Kidney glomerular epithelial cell (primary cell): ENCODE measurements around the gene KLHL17.
"Not testable (repeated sequence)": the region's sequence is repeated elsewhere in the genome, so short reads cannot be mapped to it uniquely, and the experiment has no call there.

Source experiments
- DNase-seq: peaks from one replicate; lab custom pipeline; 2025; lab: John Stamatoyannopoulos, UW

Gene KLHL17

DNA sequence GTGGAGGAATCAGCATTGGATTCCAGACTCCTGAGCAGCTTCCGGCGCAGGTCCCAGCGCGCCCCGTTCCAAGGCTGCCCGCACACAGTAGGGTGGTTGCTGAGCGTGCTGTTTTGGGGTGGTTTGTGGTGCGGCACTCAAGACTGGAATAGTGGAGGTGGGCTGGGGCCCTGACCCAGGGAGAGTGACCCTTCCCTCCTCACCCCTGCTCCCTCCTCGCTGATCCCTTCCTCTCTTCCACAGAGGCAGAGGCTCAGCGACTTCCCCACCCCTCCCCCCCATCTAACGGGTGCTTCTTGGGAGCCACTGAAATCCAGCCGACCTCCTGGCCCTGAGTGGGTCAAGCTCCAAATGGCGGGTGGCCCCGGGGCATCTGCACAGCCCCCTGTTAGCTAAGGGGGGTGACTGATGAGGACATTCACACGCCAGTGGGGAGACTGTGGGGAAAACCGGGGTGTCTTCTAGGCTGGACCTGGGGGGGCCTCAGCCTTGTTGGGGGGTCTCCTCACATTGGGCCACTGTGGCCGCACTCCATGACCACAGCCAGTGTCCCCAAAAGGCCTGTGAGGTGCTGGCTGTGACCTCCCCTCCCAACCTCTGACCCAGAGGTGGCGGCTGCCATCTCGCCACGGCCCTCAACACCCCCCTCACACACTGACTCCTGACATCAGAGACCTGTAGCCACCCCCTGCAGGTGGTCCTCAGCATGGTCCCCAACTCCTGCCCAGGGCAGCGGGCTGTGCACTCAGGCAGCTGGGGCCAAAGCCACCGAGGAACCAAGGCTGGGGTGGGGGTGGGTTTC, 43.4 kb downstream of the KLHL17 start:
- no peak for DNase-seq

GRCh38 chr1:1004420-1004779, 44.0 kb downstream of the KLHL17 start:
- no peak for DNase-seq

DNA sequence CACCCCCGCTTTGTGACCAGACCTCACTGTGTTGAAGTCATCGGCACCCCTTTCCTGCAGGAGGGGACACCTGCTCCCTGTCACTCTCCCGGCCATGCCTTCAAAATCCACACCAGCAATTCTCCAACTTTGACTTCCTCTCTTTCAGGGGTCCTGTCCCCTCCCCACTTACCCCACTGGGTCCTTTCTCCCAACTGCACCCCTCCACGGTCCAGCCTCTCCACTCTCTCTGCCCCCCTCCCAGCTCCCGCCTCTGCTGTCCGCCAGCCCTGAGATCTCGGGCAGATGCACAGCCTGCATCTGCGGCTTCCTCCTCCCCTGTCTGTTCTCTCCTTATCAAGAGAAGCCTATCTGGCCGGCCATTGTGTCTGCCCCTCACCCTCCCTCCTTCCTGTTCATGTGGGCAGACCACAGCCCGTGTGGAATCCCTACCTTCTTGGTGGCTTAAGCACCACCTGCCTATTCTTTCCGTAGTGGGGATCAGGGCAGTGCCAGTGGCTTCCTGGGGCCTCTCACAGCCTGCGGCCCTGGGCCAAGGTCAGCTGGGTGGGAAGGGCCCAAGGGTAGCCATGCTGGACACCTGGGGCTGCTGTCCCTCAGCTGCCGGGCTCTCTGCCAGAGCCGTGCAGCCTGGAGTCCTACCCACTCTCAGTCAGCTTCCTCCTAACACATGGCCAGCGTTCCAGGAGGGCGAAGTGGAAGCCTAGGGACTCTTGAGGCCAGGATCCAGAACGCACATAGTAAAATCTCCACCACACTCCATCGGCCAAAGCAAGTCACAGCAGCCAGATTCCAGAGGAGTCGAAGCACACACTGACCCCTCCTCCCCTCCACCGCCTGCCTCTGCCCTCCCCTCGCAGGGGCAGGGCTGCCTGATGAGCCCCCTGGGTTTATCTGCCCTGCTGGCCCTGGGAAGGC, 44.7 kb downstream of the KLHL17 start:
- peak; percentile 38 for DNase-seq

GRCh38 chr1:1005774-1006304, 45.5 kb downstream of the KLHL17 start:
- no peak for DNase-seq

GRCh38 chr1:1006305-1007159, 46.1 kb downstream of the KLHL17 start:
- no peak for DNase-seq

DNA sequence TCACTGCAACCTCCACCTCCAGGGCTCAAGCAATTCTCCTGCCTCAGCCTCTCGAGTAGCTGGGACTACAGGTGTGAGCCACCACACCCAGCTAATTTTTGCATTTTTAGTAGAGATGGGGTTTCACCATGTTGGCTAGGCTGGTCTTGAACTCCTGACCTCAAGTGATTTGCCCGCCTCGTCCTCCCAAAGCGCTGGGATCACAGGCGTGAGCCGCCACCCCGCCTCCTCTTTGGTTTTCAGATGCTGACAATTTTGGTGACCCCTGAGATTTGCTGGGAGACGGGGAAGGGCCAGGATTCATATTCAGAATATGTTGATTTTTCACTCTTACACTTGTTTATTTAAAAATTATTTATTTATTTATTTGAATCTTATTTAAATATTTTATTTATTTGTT, 49.7 kb downstream of the KLHL17 start:
- DNase-seq = not testable (repeated sequence)

DNA sequence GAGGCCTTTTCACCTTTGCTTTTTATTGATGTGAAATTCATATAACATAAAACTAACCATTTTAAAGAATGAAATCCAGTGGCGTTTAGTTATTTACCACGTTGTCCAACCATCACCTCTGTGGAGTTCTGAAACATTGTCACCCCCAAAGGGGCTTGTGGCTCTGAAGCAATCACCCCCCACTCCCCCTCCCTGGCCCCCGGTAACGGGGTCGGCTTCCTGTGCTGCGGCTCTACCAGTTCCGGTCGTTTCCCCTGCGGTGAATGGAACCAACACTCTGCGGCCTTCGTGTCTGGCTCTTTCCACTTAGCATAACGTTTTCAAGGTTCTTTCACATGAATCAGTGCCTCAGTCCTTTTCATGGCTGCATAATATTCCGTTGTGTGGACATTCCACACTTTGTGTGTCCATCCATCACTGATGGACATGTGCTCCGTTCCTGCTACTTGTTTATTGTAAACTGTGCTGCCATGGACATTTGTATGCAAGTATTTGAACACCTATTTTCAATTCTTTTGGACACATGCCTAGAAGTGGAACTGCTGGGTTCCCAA, 51.1 kb downstream of the KLHL17 start:
- DNase-seq = no peak

DNA sequence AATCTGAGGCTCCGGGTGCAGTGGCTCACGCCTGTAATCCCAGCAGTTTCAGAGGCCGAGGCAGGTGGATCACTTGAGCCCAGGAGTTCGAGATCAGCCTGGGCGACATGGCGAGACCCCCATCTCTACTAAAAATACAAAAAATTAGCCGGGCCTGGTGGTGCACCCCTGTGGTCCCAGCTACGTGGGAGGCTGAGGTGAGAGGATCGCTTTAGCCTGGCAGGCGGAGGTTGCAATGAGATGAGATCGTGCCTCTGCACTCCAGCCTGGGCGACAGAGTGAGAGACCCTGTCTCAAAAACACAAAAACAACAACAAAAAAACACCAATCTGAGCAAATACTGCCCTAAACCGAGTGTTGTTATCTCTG, 52.3 kb downstream of the KLHL17 start:
- not testable (repeated sequence) for DNase-seq

- DNase-seq = peak; percentile 86
Measured at GRCh38 chr1:1013105-1013921, 52.9 kb downstream of the KLHL17 start, which contains the start of gene ISG15. Gene ISG15, plus strand, starts transcription at chr1:1013497. Its CDS starts 77 bp downstream, at chr1:1013574.

DNA sequence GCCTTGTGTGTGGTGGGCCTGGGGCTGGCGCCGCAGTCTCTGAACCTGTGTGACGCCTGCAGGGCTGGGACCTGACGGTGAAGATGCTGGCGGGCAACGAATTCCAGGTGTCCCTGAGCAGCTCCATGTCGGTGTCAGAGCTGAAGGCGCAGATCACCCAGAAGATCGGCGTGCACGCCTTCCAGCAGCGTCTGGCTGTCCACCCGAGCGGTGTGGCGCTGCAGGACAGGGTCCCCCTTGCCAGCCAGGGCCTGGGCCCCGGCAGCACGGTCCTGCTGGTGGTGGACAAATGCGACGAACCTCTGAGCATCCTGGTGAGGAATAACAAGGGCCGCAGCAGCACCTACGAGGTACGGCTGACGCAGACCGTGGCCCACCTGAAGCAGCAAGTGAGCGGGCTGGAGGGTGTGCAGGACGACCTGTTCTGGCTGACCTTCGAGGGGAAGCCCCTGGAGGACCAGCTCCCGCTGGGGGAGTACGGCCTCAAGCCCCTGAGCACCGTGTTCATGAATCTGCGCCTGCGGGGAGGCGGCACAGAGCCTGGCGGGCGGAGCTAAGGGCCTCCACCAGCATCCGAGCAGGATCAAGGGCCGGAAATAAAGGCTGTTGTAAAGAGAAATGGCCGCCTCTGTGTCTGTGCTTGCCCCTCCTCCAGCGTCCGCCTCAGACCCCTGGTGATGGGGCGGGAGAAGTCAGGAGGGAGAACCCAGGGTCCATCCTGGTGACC, 53.7 kb downstream of the KLHL17 start:
- DNase-seq = no peak

- no peak for DNase-seq
Measured at GRCh38 chr1:1014799-1015681, 54.7 kb downstream of the KLHL17 start.
